ENCODE results near the gene CACYBP. TPM values are rescaled to one million over a fixed set of nuclear protein-coding genes. Genes with fewer than 3 reads are reported as not detected.

Gene CACYBP
- polyA plus RNA-seq, 2 of the 4 experiments (the other 2 are of a cell fraction) = 151 to 253 TPM

DNA sequence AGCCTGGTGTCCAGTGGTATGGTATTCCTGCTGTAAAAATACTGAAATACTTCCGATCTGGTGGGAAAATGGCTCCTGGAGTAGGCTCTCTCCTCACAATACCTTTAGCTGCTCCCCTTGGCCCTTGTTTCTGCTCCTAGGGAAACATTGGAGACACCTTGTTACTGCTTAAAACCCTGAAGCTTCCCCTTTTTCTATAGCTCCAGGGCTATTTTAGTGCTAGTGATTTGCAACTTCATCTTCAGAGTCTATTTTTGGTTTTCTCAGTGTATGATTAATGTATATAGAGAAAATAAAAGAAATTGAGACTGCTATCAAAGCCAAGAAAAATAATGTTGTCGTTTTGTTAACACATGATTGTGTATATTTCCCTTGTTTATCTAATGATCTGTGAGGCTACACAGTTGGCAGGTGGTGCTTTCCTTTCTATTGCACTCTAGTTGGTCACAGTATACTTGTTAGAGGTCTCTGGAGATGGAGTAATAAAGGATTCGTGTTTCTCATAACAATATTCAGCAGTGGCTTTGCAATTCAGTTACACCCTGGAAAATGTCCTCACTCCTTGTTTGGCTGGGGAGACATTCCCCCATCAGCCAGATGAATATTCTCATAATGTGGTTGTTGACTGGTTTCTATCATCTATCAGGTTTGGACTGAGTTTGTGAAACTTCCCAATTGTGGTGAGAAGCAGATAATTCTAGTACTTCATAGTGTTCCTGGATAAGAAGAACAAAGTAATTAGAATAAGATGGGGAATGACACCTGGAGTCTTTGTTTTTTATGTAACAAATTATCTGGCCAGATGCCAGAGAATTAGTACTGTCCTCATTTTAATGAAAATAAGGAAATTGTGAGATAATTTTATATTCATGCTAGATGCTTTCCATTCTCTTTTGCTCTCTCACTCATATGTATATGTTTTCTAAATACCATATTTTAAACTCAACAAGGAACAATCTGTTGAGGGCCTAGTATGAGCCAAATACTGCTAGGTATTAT is 44.8 kb upstream of the CACYBP start:
- Histone ChIP-seq H3K4me2 (no peak overlapping the region), H3K4me1 (peaks cover 17% of the 10 kb centered on the region; the same call in 2 of the 3 replicates), H3K27ac (no peak overlapping the region), H3K9me3 (no peaks in the 10 kb centered on the region), H3K4me3 (no peak overlapping the region)
- ChIA-PET CTCF (no interaction called here), POLR2A (no interaction called here)
- FAIRE-seq = no peak
- ATAC-seq = no peak
- no peak for DNase-seq (ENCODE audit: low read depth in 1 of 2, low spot score in 1 of 2)
- no peak for TF ChIP-seq TFCP2L1 (CRISPR knock-in tag; IDR thresholded peaks at IDR 0.05)
- TF ChIP-seq EHMT2 (IDR thresholded peaks at IDR 0.05; ENCODE audit: low read depth) = no peak
- TF ChIP-seq ZSCAN20 (CRISPR knock-in tag; IDR thresholded peaks at IDR 0.05) = no peak
- TF ChIP-seq JUN (IDR thresholded peaks at IDR 0.05) = no peak
- no peak for TF ChIP-seq ZFP36 (IDR thresholded peaks at IDR 0.05; ENCODE audit: borderline replicate concordance, partially characterized antibody)
- TF ChIP-seq RCOR1 (IDR thresholded peaks at IDR 0.05; ENCODE audit: low read depth, low read length) = no peak
- no peak for TF ChIP-seq MAX (IDR thresholded peaks at IDR 0.05)
- no peak for TF ChIP-seq CHD2 (IDR thresholded peaks at IDR 0.05; ENCODE audit: low read length, partially characterized antibody)
- no peak for TF ChIP-seq HOXB13 (CRISPR knock-in tag; IDR thresholded peaks at IDR 0.05; ENCODE audit: low read depth)
- TF ChIP-seq CEBPB (IDR thresholded peaks at IDR 0.05) = no peak
- TF ChIP-seq TP53 (CRISPR knock-in tag; IDR thresholded peaks at IDR 0.05) = no peak
- no peak for TF ChIP-seq POLR2A (IDR thresholded peaks at IDR 0.05; ENCODE audit: low read length)
- TF ChIP-seq FOXS1 (CRISPR knock-in tag; IDR thresholded peaks at IDR 0.05) = no peak
- no peak for TF ChIP-seq RFX5 (IDR thresholded peaks at IDR 0.05)
- no peak for TF ChIP-seq ZNF302 (CRISPR knock-in tag; IDR thresholded peaks at IDR 0.05)
- TF ChIP-seq FOSL2 (IDR thresholded peaks at IDR 0.05) = no peak
- no peak for TF ChIP-seq FOSL2 (CRISPR knock-in tag; IDR thresholded peaks at IDR 0.05)
- no peak for TF ChIP-seq KDM1A (IDR thresholded peaks at IDR 0.05; ENCODE audit: low read depth)
- TF ChIP-seq NPAS2 (CRISPR knock-in tag; IDR thresholded peaks at IDR 0.05; ENCODE audit: borderline replicate concordance) = no peak
- TF ChIP-seq, protein P1, sequence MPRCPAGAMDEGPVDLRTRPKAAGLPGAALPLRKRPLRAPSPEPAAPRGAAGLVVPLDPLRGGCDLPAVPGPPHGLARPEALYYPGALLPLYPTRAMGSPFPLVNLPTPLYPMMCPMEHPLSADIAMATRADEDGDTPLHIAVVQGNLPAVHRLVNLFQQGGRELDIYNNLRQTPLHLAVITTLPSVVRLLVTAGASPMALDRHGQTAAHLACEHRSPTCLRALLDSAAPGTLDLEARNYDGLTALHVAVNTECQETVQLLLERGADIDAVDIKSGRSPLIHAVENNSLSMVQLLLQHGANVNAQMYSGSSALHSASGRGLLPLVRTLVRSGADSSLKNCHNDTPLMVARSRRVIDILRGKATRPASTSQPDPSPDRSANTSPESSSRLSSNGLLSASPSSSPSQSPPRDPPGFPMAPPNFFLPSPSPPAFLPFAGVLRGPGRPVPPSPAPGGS (IDR thresholded peaks at IDR 0.05) = no peak
- TF ChIP-seq PBX3 (IDR thresholded peaks at IDR 0.05) = no peak
- WGBS (ENCODE audit: missing lambda C conversion rate) = 54% methylated on average over 3 of the region's 3 CpGs

DNA sequence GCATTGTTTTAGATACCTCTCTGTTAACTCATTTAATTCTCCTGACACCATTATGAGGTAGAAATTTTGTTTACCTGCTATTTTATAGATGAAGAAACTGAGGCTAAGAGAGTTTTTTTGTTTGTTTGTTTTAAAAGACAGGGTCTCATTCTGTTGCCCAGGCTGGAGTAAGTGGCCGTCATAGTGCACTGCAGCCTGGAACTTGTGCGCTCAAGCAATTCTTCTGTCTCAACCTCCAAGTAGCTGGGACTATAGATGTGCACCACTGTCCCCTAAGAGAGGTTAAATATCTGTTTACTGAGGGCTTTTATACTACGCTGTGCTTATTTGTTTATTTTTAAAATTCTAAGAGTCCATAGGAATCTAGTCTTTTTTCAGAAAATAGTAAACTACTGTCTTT is 43.7 kb upstream of the CACYBP start:
- CTCF ChIA-PET = no interaction called here
- H3K27ac ChIP-seq = no peak overlapping the region
- 95% methylated on average over 3 of the region's 3 CpGs for WGBS (ENCODE audit: missing lambda C conversion rate)
- FAIRE-seq (no peak), DNase-seq (ENCODE audit: low read depth in 1 of 2, low spot score in 1 of 2) (no peak), ATAC-seq (no peak)
- no peak overlapping the region for H3K4me2 ChIP-seq
- TF ChIP-seq RARB (CRISPR knock-in tag; IDR thresholded peaks at IDR 0.05) = no peak
- no peak for TF ChIP-seq USF2 (IDR thresholded peaks at IDR 0.05)
- TF ChIP-seq FOSL2 (IDR thresholded peaks at IDR 0.05) = no peak
- TF ChIP-seq FOSL2 (CRISPR knock-in tag; IDR thresholded peaks at IDR 0.05) = no peak
- TF ChIP-seq EHF (CRISPR knock-in tag; IDR thresholded peaks at IDR 0.05) = no peak
- no peak for TF ChIP-seq ZSCAN20 (CRISPR knock-in tag; IDR thresholded peaks at IDR 0.05)
- no peak for TF ChIP-seq PBX3 (IDR thresholded peaks at IDR 0.05)
- no peak for TF ChIP-seq ATOH8 (CRISPR knock-in tag; IDR thresholded peaks at IDR 0.05; ENCODE audit: low read depth)
- TF ChIP-seq RAD21 (conservative IDR thresholded peaks at IDR 0.05 in 1 of 2, IDR thresholded peaks at IDR 0.05 in 1 of 2) = no peak
- TF ChIP-seq ZC3H11A (IDR thresholded peaks at IDR 0.05) = no peak
- TF ChIP-seq POLR2A (IDR thresholded peaks at IDR 0.05; ENCODE audit: low read length) = no peak
- no peak for TF ChIP-seq KDM5A (IDR thresholded peaks at IDR 0.05)
- no peak for TF ChIP-seq CHD4 (IDR thresholded peaks at IDR 0.05; ENCODE audit: borderline replicate concordance)
- TF ChIP-seq SMC3 (IDR thresholded peaks at IDR 0.05) = no peak
- TF ChIP-seq HOXA7 (CRISPR knock-in tag; IDR thresholded peaks at IDR 0.05) = no peak
- TF ChIP-seq HOXB5 (CRISPR knock-in tag; IDR thresholded peaks at IDR 0.05) = no peak
- POLR2A ChIA-PET = no interaction called here
- peaks cover 17% of the 10 kb centered on the region; the same call in 2 of the 3 replicates for H3K4me1 ChIP-seq
- no peaks in the 10 kb centered on the region for H3K9me3 ChIP-seq
- H3K4me3 ChIP-seq = no peak overlapping the region

Measured in A549 (cell line).